ENCODE data around the gene ITPRIPL2.

The ITPRIPL2 gene

GRCh38 chr16:19123535-19124178 is 9.9 kb downstream of the ITPRIPL2 start:
- no peak for DNase-seq

- no peak for DNase-seq
Observed at GRCh38 chr16:19126300-19126699, 12.5 kb downstream of the ITPRIPL2 start.

- no peak for DNase-seq
Observed at GRCh38 chr16:19127205-19127604, 13.4 kb downstream of the ITPRIPL2 start.

- DNase-seq: no peak
Observed at GRCh38 chr16:19127674-19128131, 13.9 kb downstream of the ITPRIPL2 start.

GRCh38 chr16:19128454-19129200 is 14.9 kb downstream of the ITPRIPL2 start:
- DNase-seq: no peak

- DNase-seq: no peak
Observed at GRCh38 chr16:19130385-19130784, 16.6 kb downstream of the ITPRIPL2 start.

GRCh38 chr16:19130852-19131824 is 17.4 kb downstream of the ITPRIPL2 start:
- no peak for DNase-seq

- no peak for DNase-seq
Observed at GRCh38 chr16:19131825-19132218, 18.1 kb downstream of the ITPRIPL2 start.

- no peak for DNase-seq
Observed at GRCh38 chr16:19132255-19132654, 18.5 kb downstream of the ITPRIPL2 start.

GRCh38 chr16:19132898-19133297 is 19.1 kb downstream of the ITPRIPL2 start:
- DNase-seq: no peak

GRCh38 chr16:19133600-19133999 is 19.8 kb downstream of the ITPRIPL2 start:
- no peak for DNase-seq

- DNase-seq: no peak
Observed at GRCh38 chr16:19135201-19135842, 21.6 kb downstream of the ITPRIPL2 start.

- DNase-seq: no peak
Observed at GRCh38 chr16:19135896-19136438, 22.2 kb downstream of the ITPRIPL2 start.

- no peak for DNase-seq
Observed at GRCh38 chr16:19136549-19137196, 22.9 kb downstream of the ITPRIPL2 start.

- DNase-seq: no peak
Observed at GRCh38 chr16:19137201-19138128, 23.7 kb downstream of the ITPRIPL2 start.

GRCh38 chr16:19138601-19139000 is 24.8 kb downstream of the ITPRIPL2 start:
- no peak for DNase-seq

- DNase-seq: no peak
Observed at GRCh38 chr16:19139436-19140091, 25.8 kb downstream of the ITPRIPL2 start.

- DNase-seq: no peak
Observed at GRCh38 chr16:19140396-19140795, 26.6 kb downstream of the ITPRIPL2 start.

- DNase-seq: no peak
Observed at GRCh38 chr16:19142939-19143598, 29.3 kb downstream of the ITPRIPL2 start.

- no peak for DNase-seq
Observed at GRCh38 chr16:19143599-19143956, 29.8 kb downstream of the ITPRIPL2 start.
